ENCODE data around the gene TMEM131.
A peak's percentile ranks its signal among the peaks of the same experiment; 100 is the strongest.

TMEM131 gene

GRCh38 chr2:97750017-97750416, 245.7 kb downstream of the TMEM131 start:
- in situ Hi-C loops (cut with HindIII; ENCODE audit: low sequenced_read_pairs): no loop called here
- no peak for TF ChIP-seq CTCF (IDR thresholded peaks at IDR 0.05; ENCODE audit: low read depth, low read length)
- no peak overlapping the region for H3K4me3 ChIP-seq (ENCODE audit: low read depth, low read length)
- DNase-seq (ENCODE audit: low read depth, low spot score): no peak

- DNase-seq (ENCODE audit: low read depth, low spot score): no peak
- no peak overlapping the region for H3K4me3 ChIP-seq (ENCODE audit: low read depth, low read length)
- TF ChIP-seq CTCF (IDR thresholded peaks at IDR 0.05; ENCODE audit: low read depth, low read length): no peak
- in situ Hi-C loops (cut with HindIII; ENCODE audit: low sequenced_read_pairs): no loop called here
Observed at GRCh38 chr2:97749581-97749980, 246.2 kb downstream of the TMEM131 start.

- no peak for TF ChIP-seq CTCF (IDR thresholded peaks at IDR 0.05; ENCODE audit: low read depth, low read length)
- no peak overlapping the region for H3K4me3 ChIP-seq (ENCODE audit: low read depth, low read length)
- DNase-seq (ENCODE audit: low read depth, low spot score): peak; percentile 36
- in situ Hi-C loops (cut with HindIII; ENCODE audit: low sequenced_read_pairs): no loop called here
Observed at GRCh38 chr2:97747716-97748115, 248.0 kb downstream of the TMEM131 start.

GRCh38 chr2:97747285-97747684, 248.5 kb downstream of the TMEM131 start:
- in situ Hi-C loops (cut with HindIII; ENCODE audit: low sequenced_read_pairs): no loop called here
- no peak for DNase-seq (ENCODE audit: low read depth, low spot score)
- H3K4me3 ChIP-seq (ENCODE audit: low read depth, low read length): no peak overlapping the region
- TF ChIP-seq CTCF (IDR thresholded peaks at IDR 0.05; ENCODE audit: low read depth, low read length): no peak

- in situ Hi-C loops (cut with HindIII; ENCODE audit: low sequenced_read_pairs): no loop called here
- H3K4me3 ChIP-seq (ENCODE audit: low read depth, low read length): no peak overlapping the region
Observed at GRCh38 chr2:97745474-97746174, 250.1 kb downstream of the TMEM131 start.

GRCh38 chr2:97743913-97744312, 251.8 kb downstream of the TMEM131 start:
- TF ChIP-seq CTCF (IDR thresholded peaks at IDR 0.05; ENCODE audit: low read depth, low read length): no peak
- no peak for DNase-seq (ENCODE audit: low read depth, low spot score)
- in situ Hi-C loops (cut with HindIII; ENCODE audit: low sequenced_read_pairs): no loop called here
- no peak overlapping the region for H3K4me3 ChIP-seq (ENCODE audit: low read depth, low read length)

More at GRCh38 chr2:97745474-97746174, 250.1 kb downstream of the TMEM131 start:
- no peak for TF ChIP-seq CTCF (IDR thresholded peaks at IDR 0.05; ENCODE audit: low read depth, low read length)
- no peak for DNase-seq (ENCODE audit: low read depth, low spot score)

All from astrocyte of the spinal cord (primary cell).